ENCODE results near the gene ZBTB24. TPM values are rescaled to one million over a fixed set of nuclear protein-coding genes. Genes with fewer than 3 reads are reported as not detected.
A peak's percentile ranks its signal among the peaks of the same experiment; 100 is the strongest.

The ZBTB24 gene
- total RNA-seq, 3 donors from 2014 or later: 6.5 to 7.7 (median 6.9) TPM

GRCh38 chr6:109488001-109488400 is 5.0 kb upstream of the ZBTB24 start:
- DNase-seq: no peak
- ATAC-seq: no peak
- no peak for TF ChIP-seq CTCF (IDR thresholded peaks at IDR 0.05)
- no peaks in the 10 kb centered on the region for H3K36me3 ChIP-seq (ENCODE audit: low read depth)
- H3K4me1 ChIP-seq (ENCODE audit: low read depth): no peaks in the 10 kb centered on the region
- H3K9me3 ChIP-seq: no peaks in the 10 kb centered on the region
- intact Hi-C loops (cut with DNase I, micrococcal nuclease): no loop called here
- no peak overlapping the region for H3K4me3 ChIP-seq

- ATAC-seq: peak; percentile 68
- H3K4me1 ChIP-seq (ENCODE audit: low read depth): peaks cover 10% of the 10 kb centered on the region
- TF ChIP-seq CTCF (IDR thresholded peaks at IDR 0.05): no peak
- DNase-seq: peak in 1 of 3 donors; percentile 51
- H3K4me3 ChIP-seq: no peak overlapping the region
- no peaks in the 10 kb centered on the region for H3K36me3 ChIP-seq (ENCODE audit: low read depth)
- H3K9me3 ChIP-seq: no peaks in the 10 kb centered on the region
- intact Hi-C loops (cut with DNase I, micrococcal nuclease): no loop called here
These were observed 3.0 kb upstream of the ZBTB24 start for GRCh38 chr6:109486068-109486467.

GRCh38 chr6:109485266-109485935 is 2.4 kb upstream of the ZBTB24 start:
- Histone ChIP-seq H3K4me3 (no peak overlapping the region), H3K36me3 (ENCODE audit: low read depth) (no peaks in the 10 kb centered on the region), H3K4me1 (ENCODE audit: low read depth) (peaks cover 17% of the 10 kb centered on the region), H3K9me3 (no peaks in the 10 kb centered on the region)
- DNase-seq: no peak
- TF ChIP-seq CTCF (IDR thresholded peaks at IDR 0.05): no peak
- ATAC-seq: no peak
- intact Hi-C loops (cut with DNase I, micrococcal nuclease): no loop called here

GRCh38 chr6:109484122-109484521 is 1.1 kb upstream of the ZBTB24 start:
- Histone ChIP-seq H3K4me1 (ENCODE audit: low read depth) (peaks cover 30% of the 10 kb centered on the region), H3K36me3 (ENCODE audit: low read depth) (no peaks in the 10 kb centered on the region), H3K4me3 (no peak overlapping the region), H3K9me3 (no peaks in the 10 kb centered on the region)
- TF ChIP-seq CTCF (IDR thresholded peaks at IDR 0.05): no peak
- intact Hi-C loops (cut with DNase I, micrococcal nuclease): no loop called here
- ATAC-seq: no peak
- DNase-seq: no peak

- no peak for TF ChIP-seq CTCF (IDR thresholded peaks at IDR 0.05)
- no peaks in the 10 kb centered on the region for H3K36me3 ChIP-seq (ENCODE audit: low read depth)
- no peak for ATAC-seq
- intact Hi-C loops (cut with DNase I, micrococcal nuclease): no loop called here
- no peaks in the 10 kb centered on the region for H3K9me3 ChIP-seq
- H3K4me3 ChIP-seq: no peak overlapping the region
- no peak for DNase-seq
- peaks cover 32% of the 10 kb centered on the region for H3K4me1 ChIP-seq (ENCODE audit: low read depth)
These were observed 677 bp upstream of the ZBTB24 start for GRCh38 chr6:109483735-109484057.

GRCh38 chr6:109480993-109481480 is 2.0 kb downstream of the ZBTB24 start:
- H3K9me3 ChIP-seq: no peaks in the 10 kb centered on the region
- intact Hi-C loops (cut with DNase I, micrococcal nuclease): no loop called here
- no peak for ATAC-seq
- peaks cover 46% of the 10 kb centered on the region for H3K4me1 ChIP-seq (ENCODE audit: low read depth)
- no peaks in the 10 kb centered on the region for H3K36me3 ChIP-seq (ENCODE audit: low read depth)
- DNase-seq: no peak
- no peak overlapping the region for H3K4me3 ChIP-seq
- no peak for TF ChIP-seq CTCF (IDR thresholded peaks at IDR 0.05)

All from mucosa of descending colon (tissue), 3 donors.